NCI-H510A treated with DMSO at 0.1 percent for 48 hours (cell line): Measurements from ENCODE around the gene MAOA.
"Not testable (repeated sequence)": the region's sequence is repeated elsewhere in the genome, so short reads cannot be mapped to it uniquely, and the experiment has no call there.

Source experiments
- DNase-seq: peaks from one replicate; lab custom pipeline; 2025; lab: John Stamatoyannopoulos, UW

MAOA gene

DNA sequence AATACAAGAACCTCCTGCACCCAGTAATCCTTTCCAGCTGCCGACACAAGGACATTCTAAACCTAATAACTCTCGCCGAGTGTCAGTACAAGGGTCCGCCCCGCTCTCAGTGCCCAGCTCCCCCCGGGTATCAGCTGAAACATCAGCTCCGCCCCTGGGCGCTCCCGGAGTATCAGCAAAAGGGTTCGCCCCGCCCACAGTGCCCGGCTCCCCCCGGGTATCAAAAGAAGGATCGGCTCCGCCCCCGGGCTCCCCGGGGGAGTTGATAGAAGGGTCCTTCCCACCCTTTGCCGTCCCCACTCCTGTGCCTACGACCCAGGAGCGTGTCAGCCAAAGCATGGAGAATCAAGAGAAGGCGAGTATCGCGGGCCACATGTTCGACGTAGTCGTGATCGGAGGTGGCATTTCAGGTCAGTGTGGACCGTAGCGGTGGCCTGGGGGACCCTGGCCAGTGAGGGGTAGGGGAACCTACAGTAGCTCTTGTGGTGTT, at the start of gene MAOA:
TSS of gene MAOA (plus strand) at position 295 of the 490 bp plus-strand sequence. CDS start at position 338, 43 bp downstream.
- DNase-seq = peak; percentile 35

GRCh38 chrX:43612400-43612799, 43.7 kb upstream of the MAOA start:
- DNase-seq = no peak

DNA sequence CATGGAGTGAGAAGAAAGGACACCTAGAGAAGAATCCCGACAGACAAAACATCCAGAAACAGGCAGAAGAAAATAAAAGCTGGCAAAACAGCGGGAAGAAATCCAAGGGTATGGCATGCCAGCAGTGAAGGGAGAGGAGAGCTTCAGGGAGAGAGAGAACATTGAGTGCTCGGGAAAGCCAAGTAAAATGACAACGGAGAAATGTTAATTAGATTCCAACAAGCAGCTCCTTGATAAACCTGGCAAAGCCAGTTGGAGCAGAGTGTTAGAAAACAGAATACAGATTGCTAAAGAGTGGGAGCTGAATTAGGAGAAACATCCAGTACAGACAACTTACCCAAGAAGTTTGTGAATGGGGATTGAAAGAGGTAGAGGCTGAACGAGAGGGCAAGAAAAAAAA, 40.4 kb upstream of the MAOA start:
- no peak for DNase-seq

GRCh38 chrX:43618366-43619205, 37.5 kb upstream of the MAOA start:
- no peak for DNase-seq

DNA sequence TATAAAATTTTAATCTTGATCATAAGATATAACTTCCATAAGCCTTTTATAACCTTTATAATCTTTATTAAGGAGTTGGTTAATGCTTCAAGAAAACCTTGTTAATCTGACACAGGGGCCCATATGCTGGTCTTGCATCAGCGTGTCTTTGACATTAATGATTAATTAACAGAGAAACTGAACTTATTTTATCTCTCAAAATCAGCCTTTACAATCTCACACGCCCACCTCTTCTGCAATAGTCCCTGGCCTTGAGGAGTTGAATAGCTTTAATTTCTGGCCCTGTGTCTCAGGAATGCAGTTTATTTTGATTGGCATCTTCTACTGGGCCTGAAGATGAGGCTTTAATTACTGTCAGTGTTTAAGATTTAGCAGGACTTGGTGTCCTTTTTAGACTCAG, 36.2 kb upstream of the MAOA start:
- DNase-seq = not testable (repeated sequence)

GRCh38 chrX:43627147-43627546, 29.0 kb upstream of the MAOA start:
- no peak for DNase-seq

- DNase-seq = no peak
These were observed 28.4 kb upstream of the MAOA start for GRCh38 chrX:43627669-43628068.

DNA sequence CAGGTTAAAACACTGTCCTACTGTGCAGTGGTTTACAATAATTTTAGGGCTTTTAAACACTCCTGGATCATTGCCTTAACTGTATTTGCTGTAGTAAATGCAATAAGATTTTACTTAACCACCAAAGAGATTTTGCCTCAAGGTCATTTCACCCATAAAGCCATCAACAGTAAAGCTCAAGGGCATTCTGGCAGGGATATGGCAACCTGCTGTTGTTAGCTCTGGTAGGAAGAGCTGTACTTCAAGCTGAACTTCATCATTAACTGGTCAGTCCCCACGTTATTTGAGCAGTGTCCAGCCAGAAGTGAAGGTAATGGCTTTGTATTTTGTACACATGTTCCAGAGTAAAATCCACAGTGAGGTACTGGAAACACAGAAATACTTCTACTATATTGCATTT, 26.9 kb upstream of the MAOA start:
- no peak for DNase-seq

DNA sequence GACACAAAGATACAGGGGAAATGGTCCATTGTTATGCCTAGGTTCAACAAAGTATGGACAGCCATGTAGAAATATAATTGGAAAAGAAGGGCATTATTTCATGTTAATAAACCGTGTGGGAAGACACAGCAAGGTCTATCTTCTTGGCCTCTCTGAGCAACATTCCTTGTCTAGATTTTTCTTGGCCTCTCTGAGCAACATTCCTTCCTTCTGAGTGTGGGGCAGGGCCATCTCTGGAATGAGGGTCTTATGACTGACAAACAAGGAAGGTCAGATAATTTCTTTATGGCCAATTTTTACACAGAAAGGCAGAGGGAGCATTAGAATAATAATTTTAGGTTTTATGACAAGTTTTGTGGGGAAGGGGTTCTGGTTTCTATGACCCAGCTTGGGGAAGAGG, 24.3 kb upstream of the MAOA start:
- DNase-seq = no peak

DNA sequence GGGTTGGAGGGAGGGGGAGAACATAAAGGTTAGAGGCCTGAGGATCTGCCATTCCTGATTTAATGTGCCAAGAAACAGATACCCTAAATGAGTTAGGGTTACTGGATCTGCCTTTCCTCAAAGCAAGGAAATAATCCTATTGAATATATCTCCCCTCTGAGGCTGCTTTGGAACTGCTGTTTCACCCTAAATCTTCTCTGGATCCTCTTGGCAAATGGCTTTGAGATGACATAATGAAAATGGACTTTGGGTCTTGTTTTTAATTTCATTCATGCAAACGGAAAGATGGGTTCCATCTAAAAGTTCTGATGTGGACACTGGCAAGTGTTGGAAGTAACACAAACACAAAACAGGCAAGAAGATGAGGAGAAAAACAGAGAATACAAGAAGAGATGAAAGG, 23.0 kb upstream of the MAOA start:
- no peak for DNase-seq

DNA sequence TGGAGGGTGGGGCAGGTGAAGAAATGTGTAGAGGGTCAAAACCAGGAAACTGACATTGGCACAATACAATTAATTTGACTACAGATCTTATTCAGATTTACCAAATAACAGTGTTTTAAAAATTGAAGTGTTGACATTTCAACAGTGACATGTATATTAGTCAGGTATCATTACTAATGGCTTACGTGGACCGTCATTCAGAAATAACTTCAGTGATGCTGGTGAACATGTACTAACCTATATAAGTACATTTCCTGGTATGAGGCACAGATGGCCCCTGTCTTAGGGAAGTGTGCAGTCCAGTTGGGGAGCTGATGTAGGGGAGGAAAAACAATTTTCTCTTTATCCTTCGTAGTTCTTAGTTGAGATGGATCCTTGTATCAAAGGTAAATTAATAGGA, 22.3 kb upstream of the MAOA start:
- DNase-seq = no peak

DNA sequence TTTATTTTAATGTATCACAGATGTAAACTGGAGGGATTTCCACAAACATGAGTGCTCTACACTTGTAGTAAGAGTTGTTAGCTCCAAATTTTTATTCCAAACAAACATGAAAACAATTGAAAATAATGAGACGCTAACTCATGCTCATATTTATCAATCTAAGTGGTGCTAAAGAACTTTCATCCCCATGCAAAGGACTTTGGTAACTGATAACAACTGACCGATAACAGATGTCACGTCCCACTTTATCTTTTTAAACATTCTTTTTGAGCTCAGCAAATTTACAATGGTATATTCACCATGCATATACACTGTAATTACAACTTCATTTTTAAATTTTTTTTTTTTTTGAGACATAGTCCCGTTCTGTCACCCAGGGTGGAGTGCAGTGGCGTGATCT, 15.6 kb upstream of the MAOA start:
- DNase-seq = no peak

- DNase-seq = no peak
These were observed 14.4 kb upstream of the MAOA start for GRCh38 chrX:43641691-43642090.

DNA sequence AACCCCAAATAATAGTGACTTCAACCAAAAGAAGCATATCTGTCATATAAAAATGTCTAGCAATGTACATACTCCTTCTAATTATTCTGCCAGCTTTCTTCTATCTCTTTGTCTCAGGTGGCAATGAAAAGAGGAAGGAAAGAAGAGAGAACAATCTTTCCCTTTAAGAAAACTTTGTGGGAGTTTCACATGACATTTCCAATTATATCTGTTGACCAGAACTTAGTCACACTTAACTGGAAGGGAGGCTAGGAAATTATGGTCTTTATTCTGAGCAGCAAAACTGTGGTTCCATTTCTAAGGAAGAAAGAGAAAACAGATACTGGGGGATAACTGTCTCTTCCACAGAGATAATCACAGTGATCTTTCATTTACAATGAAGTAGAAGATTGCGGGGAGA, 12.9 kb upstream of the MAOA start:
- DNase-seq = no peak

- DNase-seq = no peak
These were observed 12.4 kb upstream of the MAOA start for GRCh38 chrX:43643662-43644061.

GRCh38 chrX:43644124-43644701, 11.9 kb upstream of the MAOA start:
- DNase-seq = no peak

GRCh38 chrX:43646800-43647199, 9.3 kb upstream of the MAOA start:
- no peak for DNase-seq

GRCh38 chrX:43654431-43655150, 1.5 kb upstream of the MAOA start:
- peak; percentile 80 for DNase-seq

- peak; percentile 11 for DNase-seq
These were observed 721 bp upstream of the MAOA start for GRCh38 chrX:43655151-43656004.

DNA sequence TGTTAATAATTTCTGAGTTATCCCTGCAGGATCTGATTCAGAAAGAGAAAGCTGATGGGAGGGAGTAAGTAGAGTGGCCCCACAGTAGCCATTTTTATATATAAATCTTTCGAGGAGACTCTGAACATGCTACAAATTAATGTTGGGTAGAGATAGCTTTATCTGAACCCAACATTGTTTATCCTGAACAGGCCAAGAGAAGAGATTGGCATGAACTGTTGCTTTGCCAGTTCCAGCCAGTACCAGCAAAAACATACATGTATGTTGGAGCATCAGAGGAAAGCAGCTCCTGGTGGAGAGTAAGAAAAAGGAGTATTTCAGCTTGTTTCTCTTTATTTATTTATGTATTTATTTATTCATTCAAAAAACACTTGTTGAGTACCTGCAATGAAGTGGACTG, 1.6 kb downstream of the MAOA start:
- DNase-seq = no peak

DNA sequence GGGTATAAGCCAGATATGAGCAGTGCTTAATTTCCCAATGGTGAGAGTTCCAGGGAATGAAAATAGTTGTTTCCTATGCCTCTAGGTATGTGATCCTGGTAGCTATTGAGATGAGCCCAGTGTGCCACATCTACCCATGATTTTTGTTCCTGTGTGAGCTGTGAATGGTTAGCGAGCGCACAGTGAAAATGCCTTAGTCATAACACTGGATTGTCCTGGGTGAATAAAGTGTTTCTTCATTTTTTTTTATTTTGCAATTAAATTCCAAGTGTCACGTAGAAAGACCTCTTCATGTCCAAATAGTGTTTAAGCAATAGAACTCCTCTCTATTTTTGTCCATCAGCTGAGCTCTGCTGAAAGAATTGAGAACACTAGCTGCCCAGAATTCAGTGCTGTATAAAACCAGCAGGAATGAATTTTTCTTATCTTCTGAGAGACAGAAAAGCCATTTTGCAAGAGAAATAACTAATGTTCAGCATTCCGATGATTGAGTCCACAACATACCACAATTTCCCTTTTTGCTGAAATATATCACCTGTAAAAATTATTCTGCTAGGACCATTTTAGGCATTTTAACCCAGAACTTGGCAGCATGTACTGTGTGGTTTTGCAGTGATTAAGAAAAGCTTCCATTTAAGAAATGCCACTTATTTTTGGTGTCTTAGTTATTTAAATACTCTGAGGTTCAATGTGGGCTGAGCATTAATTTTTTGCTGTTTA, 5.6 kb downstream of the MAOA start:
- no peak for DNase-seq
